Smooth muscle cell (in vitro differentiated cells): Measurements from ENCODE around the gene ALCAM. TPM values are rescaled to one million over a fixed set of nuclear protein-coding genes. Genes with fewer than 3 reads are reported as not detected.
"Not testable (repeated sequence)": the region's sequence is repeated elsewhere in the genome, so short reads cannot be mapped to it uniquely, and the experiment has no call there.

ENCODE experiments used
- DNase-seq: peaks from one replicate; lab custom pipeline; 2025; ENCODE audit not compliant: unreplicated experiment; lab: John Stamatoyannopoulos, UW
- H2AFZ ChIP-seq: fragments of 200-600 bp; sonication (generic); 2 replicates; pipeline ENCODE4 v1.6.0; 2016; ENCODE audit warnings: antibody characterized with exemption, low read depth, mild to moderate bottlenecking
- H3F3A ChIP-seq: fragments of 200-600 bp; sonication (generic); 2 replicates; pipeline ENCODE4 v1.6.0; 2017; ENCODE audit warnings: antibody characterized with exemption, low read depth
- H3K27ac ChIP-seq: fragments of 200-600 bp; sonication (generic); 2 replicates; pipeline ENCODE4 v1.5.1; 2016; ENCODE audit warnings: low read depth, mild to moderate bottlenecking
- H3K27me3 ChIP-seq: fragments of 200-600 bp; sonication (generic); 2 replicates; pipeline ENCODE4 v1.6.1; 2016; ENCODE audit warnings: low read depth, mild to moderate bottlenecking
- H3K36me3 ChIP-seq: fragments of 200-600 bp; sonication (generic); 2 replicates; pipeline ENCODE4 v1.5.1; 2016; ENCODE audit warnings: low read depth
- H3K4me1 ChIP-seq: fragments of 200-600 bp; sonication (generic); 2 replicates; pipeline ENCODE4 v1.5.1; 2016; ENCODE audit warnings: low read depth
- H3K4me2 ChIP-seq: fragments of 200-600 bp; sonication (generic); 2 replicates; pipeline ENCODE4 v1.6.0; 2016; ENCODE audit warnings: mild to moderate bottlenecking
- H3K4me3 ChIP-seq: fragments of 200-600 bp; sonication (generic); 2 replicates; pipeline ENCODE4 v1.5.1; 2016; ENCODE audit warnings: mild to moderate bottlenecking
- H3K79me2 ChIP-seq: fragments of 200-600 bp; sonication (generic); 2 replicates; pipeline ENCODE4 v1.6.0; 2016; ENCODE audit warnings: low read depth, mild to moderate bottlenecking
- H3K9ac ChIP-seq: fragments of 200-600 bp; sonication (generic); 2 replicates; pipeline ENCODE4 v1.6.0; 2016; ENCODE audit warnings: low read depth
- H3K9me3 ChIP-seq: fragments of 200-600 bp; sonication (generic); replicated peaks from 2 replicates; pipeline ENCODE4 v1.5.1; 2016; ENCODE audit warnings: low read depth
- H4K20me1 ChIP-seq: fragments of 200-600 bp; sonication (generic); 2 replicates; pipeline ENCODE4 v1.6.0; 2016; ENCODE audit warnings: low read depth
- CTCF ChIP-seq: fragments of 200-600 bp; sonication (generic); IDR thresholded peaks from 2 replicates; pipeline ENCODE4 v1.5.1; 2017; ENCODE audit warnings: borderline replicate concordance, mild to moderate bottlenecking, antibody characterized with exemption; ENCODE audit not compliant: insufficient read depth, poor library complexity, severe bottlenecking
- WGBS: methylation state at CpG from one replicate; pipeline ENCODE4 v1.1.7; 2016; ENCODE audit warnings: low lambda C conversion rate; 5-methylcytosine and 5-hydroxymethylcytosine counted together
- polyA plus RNA-seq: library from polyadenylated mRNA; unstranded; fragments of >200 nt; fragmentation: Nextera tagmentation; extraction: Ambion mirVana; gene quantifications from 2 replicates; pipeline ENCODE4 v1.2.1, GENCODE V29; 2016
- total RNA-seq: library from RNA; depleted of rRNA; stranded (reverse); fragments of >200 nt; gene quantifications from 2 replicates; pipeline ENCODE4 v1.2.3, GENCODE V29; 2014

ALCAM gene
- total and polyA plus RNA-seq, 2 experiments from 2014 or later, result 110 to 314 TPM

- Histone ChIP-seq H2AFZ (peak overlapping the region; percentile 8), H3F3A (no peaks in the 10 kb centered on the region), H3K27ac (peak overlapping the region; percentile 71), H3K36me3 (no peaks in the 10 kb centered on the region), H3K9me3 (no peaks in the 10 kb centered on the region), H3K9ac (no peak overlapping the region), H4K20me1 (no peaks in the 10 kb centered on the region), H3K4me1 (no peaks in the 10 kb centered on the region), H3K27me3 (no peaks in the 10 kb centered on the region), H3K4me2 (peak overlapping the region; percentile 48), H3K79me2 (no peaks in the 10 kb centered on the region), H3K4me3 (no peak overlapping the region)
- WGBS, result 71% methylated on average over 3 of the region's 3 CpGs
- no peak for DNase-seq
- no peak for TF ChIP-seq CTCF
These were observed 231.5 kb downstream of the ALCAM start for GRCh38 chr3:105598042-105598796.

GRCh38 chr3:105599350-105599749 lies 232.6 kb downstream of the ALCAM start:
- Histone ChIP-seq H3K4me2 (no peak overlapping the region), H3K79me2 (no peaks in the 10 kb centered on the region), H3K36me3 (no peaks in the 10 kb centered on the region), H3K27me3 (no peaks in the 10 kb centered on the region), H3K4me3 (no peak overlapping the region), H3K9me3 (no peaks in the 10 kb centered on the region), H3K4me1 (no peaks in the 10 kb centered on the region), H3K27ac (peak overlapping the region; percentile 71), H3K9ac (no peak overlapping the region), H2AFZ (no peak overlapping the region), H3F3A (no peaks in the 10 kb centered on the region), H4K20me1 (no peaks in the 10 kb centered on the region)
- TF ChIP-seq CTCF, result no peak
- no peak for DNase-seq
- 82% methylated on average over 2 of the region's 2 CpGs for WGBS

GRCh38 chr3:105601756-105602155 lies 235.0 kb downstream of the ALCAM start:
- not testable (repeated sequence) for H3K36me3 ChIP-seq, H3K27me3 ChIP-seq
- 96% methylated on average over 1 of the region's 1 CpG for WGBS

GRCh38 chr3:105602286-105602685 lies 235.6 kb downstream of the ALCAM start:
- WGBS, result 85% methylated on average over 3 of the region's 3 CpGs
- not testable (repeated sequence) for H2AFZ ChIP-seq, H3K79me2 ChIP-seq, H3K4me3 ChIP-seq, H3F3A ChIP-seq, DNase-seq, H3K4me1 ChIP-seq, H3K4me2 ChIP-seq, H3K9me3 ChIP-seq, H4K20me1 ChIP-seq, H3K9ac ChIP-seq, H3K27me3 ChIP-seq, H3K36me3 ChIP-seq, H3K27ac ChIP-seq

More at GRCh38 chr3:105601756-105602155, 235.0 kb downstream of the ALCAM start:
- H4K20me1 ChIP-seq, H3K4me1 ChIP-seq, H2AFZ ChIP-seq, H3K79me2 ChIP-seq, H3K27ac ChIP-seq, DNase-seq, H3F3A ChIP-seq, H3K9ac ChIP-seq, H3K4me2 ChIP-seq, H3K9me3 ChIP-seq, H3K4me3 ChIP-seq: not testable (repeated sequence)

- not testable (repeated sequence) for H3K27ac ChIP-seq, H2AFZ ChIP-seq, DNase-seq, H3K9ac ChIP-seq, H4K20me1 ChIP-seq, H3K27me3 ChIP-seq, H3K4me2 ChIP-seq, H3K79me2 ChIP-seq, H3K4me1 ChIP-seq, H3K36me3 ChIP-seq, H3F3A ChIP-seq, H3K9me3 ChIP-seq, H3K4me3 ChIP-seq
- WGBS, result 45% methylated on average over 1 of the region's 1 CpG
These were observed 236.8 kb downstream of the ALCAM start for GRCh38 chr3:105603516-105603915.
